Measurements from ENCODE around the gene YY1. TPM values are rescaled to one million over a fixed set of nuclear protein-coding genes. Genes with fewer than 3 reads are reported as not detected.

The YY1 gene
- total and polyA plus RNA-seq, 2 donors (not counting 1 experiment from before 2014, with no cell fraction given), result 40.8 to 41.9 TPM

DNA sequence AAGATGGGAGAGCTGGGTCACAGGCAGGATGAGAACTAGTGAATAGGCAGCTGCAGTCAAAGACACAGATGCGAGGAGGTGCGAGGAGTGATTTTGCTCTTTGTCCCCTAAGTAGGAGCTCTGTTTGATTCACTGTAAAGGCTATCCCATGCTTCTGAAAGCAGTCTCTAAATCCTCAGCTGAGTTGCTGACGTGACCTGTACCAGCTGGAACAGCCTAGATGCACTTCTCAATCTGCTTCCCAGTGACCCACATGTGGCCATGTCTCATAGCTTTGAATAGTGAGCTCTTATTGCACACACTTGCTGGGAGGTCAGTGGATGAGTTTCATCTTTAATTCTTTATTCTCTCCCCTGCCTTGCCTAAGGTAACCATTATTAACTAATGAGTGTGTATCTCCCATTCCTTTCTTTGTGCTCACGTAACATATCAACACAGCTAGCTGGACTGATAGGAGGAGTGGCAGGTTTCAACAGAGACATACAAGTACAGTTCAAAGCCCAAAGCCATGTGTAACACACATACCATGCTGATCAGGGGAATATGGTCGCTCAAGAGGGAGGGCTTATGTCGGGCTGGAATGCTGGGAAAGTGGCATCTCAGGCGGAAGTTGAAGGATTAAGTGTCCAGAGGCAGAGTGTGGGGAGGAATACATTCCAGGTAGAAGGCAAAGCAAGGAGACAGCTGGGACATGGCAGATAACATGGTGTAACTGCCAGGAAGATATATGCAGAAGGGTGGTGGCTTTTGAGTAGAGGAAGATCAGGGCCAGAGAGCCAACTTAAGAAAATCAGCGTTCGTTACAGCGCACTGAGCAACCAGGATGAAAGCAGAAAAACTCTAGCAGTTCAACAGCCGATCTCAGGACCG is 15.4 kb upstream of the YY1 start:
- DNase-seq (ENCODE audit: low read depth in 2 of 2), result no peak

DNA sequence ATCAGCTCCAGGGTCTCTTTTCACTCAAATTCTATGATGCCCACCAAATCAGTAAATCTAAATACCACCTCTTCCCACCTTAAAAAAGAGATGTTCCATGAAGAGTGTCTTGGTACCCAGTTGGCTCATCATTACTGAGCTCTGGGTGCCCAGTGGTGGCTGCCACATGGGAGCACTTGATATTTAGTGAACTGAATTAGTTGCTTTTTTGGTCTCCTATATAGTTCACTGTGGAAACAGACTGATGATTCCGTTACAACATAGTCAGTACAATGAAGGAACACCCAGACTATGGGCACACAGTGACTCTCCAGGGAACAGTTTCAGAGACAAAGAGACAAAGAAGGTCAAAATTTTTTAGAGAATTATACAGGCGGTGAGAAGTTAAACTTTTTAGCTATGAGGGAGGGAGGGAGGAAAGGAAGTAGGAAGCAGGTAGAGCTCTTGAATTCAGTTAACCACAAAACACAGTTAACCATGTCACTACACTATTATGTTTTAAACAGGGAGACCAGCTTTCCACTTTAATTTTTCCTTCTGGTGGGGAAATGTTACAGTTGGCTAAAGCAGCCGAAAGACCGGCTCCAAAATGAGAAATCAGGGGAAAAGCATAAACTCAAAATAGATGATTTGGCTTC is 14.6 kb upstream of the YY1 start:
- H3K9ac ChIP-seq (ENCODE audit: insufficient read depth, low read length), result no peak overlapping the region
- H2AFZ ChIP-seq (ENCODE audit: low read length), result no peak overlapping the region
- no peaks in the 10 kb centered on the region for H3K9me3 ChIP-seq (ENCODE audit: control insufficient read depth, insufficient read depth, low read depth, low read length)
- no peak overlapping the region for H3K4me3 ChIP-seq (replicated peaks in 1 of 4; ENCODE audit: control extremely low read depth in 1 of 4, insufficient read depth in 1 of 4, low read depth in 3 of 4, low read length in 4 of 4)
- H3K27me3 ChIP-seq (ENCODE audit: control insufficient read depth, insufficient read depth, low read length), result no peaks in the 10 kb centered on the region
- H3K36me3 ChIP-seq (ENCODE audit: control insufficient read depth, insufficient read depth, low read length), result no peaks in the 10 kb centered on the region
- H3K27ac ChIP-seq (ENCODE audit: insufficient read depth, low read length), result no peak overlapping the region
- H3K4me2 ChIP-seq (ENCODE audit: extremely low read depth, insufficient read depth, low read length), result no peak overlapping the region
- H3K79me2 ChIP-seq (ENCODE audit: control insufficient read depth, insufficient read depth, low read length), result no peaks in the 10 kb centered on the region
- TF ChIP-seq EZH2 (IDR thresholded peaks at IDR 0.05; ENCODE audit: low read length, missing control alignments), result no peak
- TF ChIP-seq, protein P1, sequence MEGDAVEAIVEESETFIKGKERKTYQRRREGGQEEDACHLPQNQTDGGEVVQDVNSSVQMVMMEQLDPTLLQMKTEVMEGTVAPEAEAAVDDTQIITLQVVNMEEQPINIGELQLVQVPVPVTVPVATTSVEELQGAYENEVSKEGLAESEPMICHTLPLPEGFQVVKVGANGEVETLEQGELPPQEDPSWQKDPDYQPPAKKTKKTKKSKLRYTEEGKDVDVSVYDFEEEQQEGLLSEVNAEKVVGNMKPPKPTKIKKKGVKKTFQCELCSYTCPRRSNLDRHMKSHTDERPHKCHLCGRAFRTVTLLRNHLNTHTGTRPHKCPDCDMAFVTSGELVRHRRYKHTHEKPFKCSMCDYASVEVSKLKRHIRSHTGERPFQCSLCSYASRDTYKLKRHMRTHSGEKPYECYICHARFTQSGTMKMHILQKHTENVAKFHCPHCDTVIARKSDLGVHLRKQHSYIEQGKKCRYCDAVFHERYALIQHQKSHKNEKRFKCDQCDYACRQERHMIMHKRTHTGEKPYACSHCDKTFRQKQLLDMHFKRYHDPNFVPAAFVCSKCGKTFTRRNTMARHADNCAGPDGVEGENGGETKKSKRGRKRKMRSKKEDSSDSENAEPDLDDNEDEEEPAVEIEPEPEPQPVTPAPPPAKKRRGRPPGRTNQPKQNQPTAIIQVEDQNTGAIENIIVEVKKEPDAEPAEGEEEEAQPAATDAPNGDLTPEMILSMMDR (conservative IDR thresholded peaks at IDR 0.05 in 1 of 2, IDR thresholded peaks at IDR 0.05 in 1 of 2; ENCODE audit: low read depth in 1 of 2, low read length in 2 of 2), result no peak
- no peak for DNase-seq (ENCODE audit: low read depth in 2 of 2)
- no peaks in the 10 kb centered on the region for H4K20me1 ChIP-seq (ENCODE audit: control insufficient read depth, extremely low read depth, insufficient read depth, low read length)
- peaks cover 7% of the 10 kb centered on the region for H3K4me1 ChIP-seq (ENCODE audit: control insufficient read depth, extremely low read depth, insufficient read depth, low read length)

More for the DNA sequence above, 15.4 kb upstream of the YY1 start:
- Histone ChIP-seq H3K4me2 (ENCODE audit: extremely low read depth, insufficient read depth, low read length) (no peak overlapping the region), H4K20me1 (ENCODE audit: control insufficient read depth, extremely low read depth, insufficient read depth, low read length) (no peaks in the 10 kb centered on the region), H2AFZ (ENCODE audit: low read length) (no peak overlapping the region), H3K27ac (ENCODE audit: insufficient read depth, low read length) (no peak overlapping the region), H3K4me3 (replicated peaks in 1 of 4; ENCODE audit: control extremely low read depth in 1 of 4, insufficient read depth in 1 of 4, low read depth in 3 of 4, low read length in 4 of 4) (no peak overlapping the region), H3K36me3 (ENCODE audit: control insufficient read depth, insufficient read depth, low read length) (no peaks in the 10 kb centered on the region), H3K27me3 (ENCODE audit: control insufficient read depth, insufficient read depth, low read length) (no peaks in the 10 kb centered on the region), H3K79me2 (ENCODE audit: control insufficient read depth, insufficient read depth, low read length) (no peaks in the 10 kb centered on the region), H3K9ac (ENCODE audit: insufficient read depth, low read length) (no peak overlapping the region), H3K9me3 (ENCODE audit: control insufficient read depth, insufficient read depth, low read depth, low read length) (no peaks in the 10 kb centered on the region), H3K4me1 (ENCODE audit: control insufficient read depth, extremely low read depth, insufficient read depth, low read length) (peaks cover 7% of the 10 kb centered on the region)
- TF ChIP-seq, protein P1 (conservative IDR thresholded peaks at IDR 0.05 in 1 of 2, IDR thresholded peaks at IDR 0.05 in 1 of 2; ENCODE audit: low read depth in 1 of 2, low read length in 2 of 2), result no peak
- no peak for TF ChIP-seq EZH2 (IDR thresholded peaks at IDR 0.05; ENCODE audit: low read length, missing control alignments)

DNA sequence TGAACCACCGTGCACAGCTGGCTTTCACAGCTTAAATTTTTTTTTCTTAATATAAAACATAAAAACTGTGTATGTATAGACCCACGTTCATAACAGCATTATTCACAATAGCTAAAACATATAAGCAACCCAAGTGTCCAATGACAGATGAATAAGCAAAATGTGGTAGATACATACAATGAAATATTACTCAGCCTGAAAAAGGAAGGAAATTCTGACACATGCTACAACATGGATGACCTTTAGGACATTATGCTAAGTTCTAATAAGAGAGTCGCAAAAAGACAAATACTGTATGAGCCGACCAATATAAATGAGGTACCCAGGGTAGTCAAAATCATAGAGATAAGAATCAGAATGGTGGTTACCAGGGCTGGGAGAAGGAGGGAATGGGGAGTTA is 13.8 kb upstream of the YY1 start:
- no peak overlapping the region for H3K9ac ChIP-seq (ENCODE audit: insufficient read depth, low read length)
- H2AFZ ChIP-seq (ENCODE audit: low read length), result no peak overlapping the region
- H3K27ac ChIP-seq (ENCODE audit: insufficient read depth, low read length), result no peak overlapping the region
- H3K4me3 ChIP-seq (replicated peaks in 1 of 4; ENCODE audit: control extremely low read depth in 1 of 4, insufficient read depth in 1 of 4, low read depth in 3 of 4, low read length in 4 of 4), result no peak overlapping the region
- H3K4me2 ChIP-seq (ENCODE audit: extremely low read depth, insufficient read depth, low read length), result no peak overlapping the region
- no peaks in the 10 kb centered on the region for H3K9me3 ChIP-seq (ENCODE audit: control insufficient read depth, insufficient read depth, low read depth, low read length)
- no peak for DNase-seq (ENCODE audit: low read depth in 2 of 2)
- no peaks in the 10 kb centered on the region for H3K27me3 ChIP-seq (ENCODE audit: control insufficient read depth, insufficient read depth, low read length)
- TF ChIP-seq EZH2 (IDR thresholded peaks at IDR 0.05; ENCODE audit: low read length, missing control alignments), result no peak
- TF ChIP-seq, protein P1 (conservative IDR thresholded peaks at IDR 0.05 in 1 of 2, IDR thresholded peaks at IDR 0.05 in 1 of 2; ENCODE audit: low read depth in 1 of 2, low read length in 2 of 2), result no peak
- peaks cover 2% of the 10 kb centered on the region for H3K79me2 ChIP-seq (ENCODE audit: control insufficient read depth, insufficient read depth, low read length)
- H4K20me1 ChIP-seq (ENCODE audit: control insufficient read depth, extremely low read depth, insufficient read depth, low read length), result no peaks in the 10 kb centered on the region
- peaks cover 7% of the 10 kb centered on the region for H3K4me1 ChIP-seq (ENCODE audit: control insufficient read depth, extremely low read depth, insufficient read depth, low read length)
- H3K36me3 ChIP-seq (ENCODE audit: control insufficient read depth, insufficient read depth, low read length), result no peaks in the 10 kb centered on the region
